ENCODE results near the gene MON2. TPM values are rescaled to one million over a fixed set of nuclear protein-coding genes. Genes with fewer than 3 reads are reported as not detected.

Gene MON2
- total RNA-seq, 5 donors from 2014 or later (not counting 1 experiment from before 2014, with no cell fraction given) = 61.2 to 73.2 (median 66.5) TPM

- H3K4me3 ChIP-seq (ENCODE audit: control insufficient read depth in 1 of 2, extremely low read depth in 1 of 2, low read length in 1 of 2) = no peak overlapping the region
- H3K9me3 Mint-ChIP-seq = no peaks in the 10 kb centered on the region
- no peaks in the 10 kb centered on the region for H3K4me1 Mint-ChIP-seq
- CTCF ChIA-PET = no interaction called here
- POLR2A ChIA-PET = no interaction called here
- no CpG with 5 or more reads among the region's 2 CpGs for WGBS (ENCODE audit: insufficient coverage)
- no peaks in the 10 kb centered on the region for H3K27me3 Mint-ChIP-seq
- DNase-seq = no peak
- peaks cover 0 to 41% of the 10 kb centered on the region in 2 donors for H3K36me3 ChIP-seq (ENCODE audit: control insufficient read depth in 2 of 2, extremely low read depth in 1 of 2, insufficient read depth in 1 of 2, low read length in 1 of 2)
- no peak overlapping the region for H3K4me3 Mint-ChIP-seq
- H3K9me3 ChIP-seq = no peaks in the 10 kb centered on the region
- no peaks in the 10 kb centered on the region for H3K4me1 ChIP-seq (ENCODE audit: control insufficient read depth in 1 of 2, extremely low read depth in 1 of 2, insufficient read depth in 2 of 2, low read length in 2 of 2)
- no peaks in the 10 kb centered on the region for H3K27me3 ChIP-seq (replicated peaks in 1 of 2; ENCODE audit: control insufficient read depth in 2 of 2, extremely low read depth in 1 of 2, insufficient read depth in 2 of 2, low read length in 1 of 2)
- no peak for ATAC-seq (replicated peaks in 1 of 4)
- H3K36me3 Mint-ChIP-seq = peaks cover 44% of the 10 kb centered on the region
- no peak overlapping the region for H3K27ac Mint-ChIP-seq
- H3K27ac ChIP-seq (ENCODE audit: low read length) = no peak overlapping the region
These were observed 66.6 kb downstream of the MON2 start for GRCh38 chr12:62533087-62533754.

- no peak for DNase-seq
- H3K4me1 Mint-ChIP-seq = no peaks in the 10 kb centered on the region
- ATAC-seq (replicated peaks in 1 of 4) = no peak
- CTCF ChIA-PET = no interaction called here
- Histone ChIP-seq H3K4me3 (ENCODE audit: control insufficient read depth in 1 of 2, extremely low read depth in 1 of 2, low read length in 1 of 2) (no peak overlapping the region), H3K4me1 (ENCODE audit: control insufficient read depth in 1 of 2, extremely low read depth in 1 of 2, insufficient read depth in 2 of 2, low read length in 2 of 2) (no peaks in the 10 kb centered on the region), H3K27ac (ENCODE audit: low read length) (no peak overlapping the region), H3K36me3 (ENCODE audit: control insufficient read depth in 2 of 2, extremely low read depth in 1 of 2, insufficient read depth in 1 of 2, low read length in 1 of 2) (peaks cover 0 to 44% of the 10 kb centered on the region in 2 donors), H3K27me3 (replicated peaks in 1 of 2; ENCODE audit: control insufficient read depth in 2 of 2, extremely low read depth in 1 of 2, insufficient read depth in 2 of 2, low read length in 1 of 2) (no peaks in the 10 kb centered on the region), H3K9me3 (no peaks in the 10 kb centered on the region)
- H3K36me3 Mint-ChIP-seq = peaks cover 43% of the 10 kb centered on the region
- H3K4me3 Mint-ChIP-seq = no peak overlapping the region
- H3K27ac Mint-ChIP-seq = no peak overlapping the region
- no peaks in the 10 kb centered on the region for H3K27me3 Mint-ChIP-seq
- no peaks in the 10 kb centered on the region for H3K9me3 Mint-ChIP-seq
- no CpG with 5 or more reads among the region's 2 CpGs for WGBS (ENCODE audit: insufficient coverage)
- POLR2A ChIA-PET = no interaction called here
These were observed 67.1 kb downstream of the MON2 start for GRCh38 chr12:62533755-62534107.

- Histone ChIP-seq H3K36me3 (ENCODE audit: control insufficient read depth in 2 of 2, extremely low read depth in 1 of 2, insufficient read depth in 1 of 2, low read length in 1 of 2) (peaks cover 0 to 49% of the 10 kb centered on the region in 2 donors), H3K4me3 (ENCODE audit: control insufficient read depth in 1 of 2, extremely low read depth in 1 of 2, low read length in 1 of 2) (no peak overlapping the region), H3K9me3 (no peaks in the 10 kb centered on the region), H3K27ac (ENCODE audit: low read length) (no peak overlapping the region), H3K4me1 (ENCODE audit: control insufficient read depth in 1 of 2, extremely low read depth in 1 of 2, insufficient read depth in 2 of 2, low read length in 2 of 2) (no peaks in the 10 kb centered on the region), H3K27me3 (replicated peaks in 1 of 2; ENCODE audit: control insufficient read depth in 2 of 2, extremely low read depth in 1 of 2, insufficient read depth in 2 of 2, low read length in 1 of 2) (no peaks in the 10 kb centered on the region)
- Mint-ChIP-seq H3K4me3 (no peak overlapping the region), H3K27ac (peak overlapping the region in 1 of 2 donors; percentile 6), H3K9me3 (no peaks in the 10 kb centered on the region), H3K36me3 (peaks cover 35% of the 10 kb centered on the region), H3K4me1 (no peaks in the 10 kb centered on the region), H3K27me3 (no peaks in the 10 kb centered on the region)
- no CpG with 5 or more reads among the region's 4 CpGs for WGBS (ENCODE audit: insufficient coverage)
- CTCF ChIA-PET = no interaction called here
- POLR2A ChIA-PET = no interaction called here
- ATAC-seq (replicated peaks in 1 of 4) = no peak
- DNase-seq = no peak
These were observed 69.9 kb downstream of the MON2 start for GRCh38 chr12:62536546-62536945.

- ATAC-seq (replicated peaks in 1 of 4) = no peak
- H3K36me3 ChIP-seq (ENCODE audit: control insufficient read depth in 2 of 2, extremely low read depth in 1 of 2, insufficient read depth in 1 of 2, low read length in 1 of 2) = peaks cover 0 to 46% of the 10 kb centered on the region in 2 donors
- H3K9me3 Mint-ChIP-seq = no peaks in the 10 kb centered on the region
- no peak overlapping the region for H3K27ac Mint-ChIP-seq
- WGBS (ENCODE audit: insufficient coverage) = no CpG with 5 or more reads among the region's 2 CpGs
- no peak overlapping the region for H3K4me3 ChIP-seq (ENCODE audit: control insufficient read depth in 1 of 2, extremely low read depth in 1 of 2, low read length in 1 of 2)
- peaks cover 37% of the 10 kb centered on the region for H3K36me3 Mint-ChIP-seq
- H3K4me1 ChIP-seq (ENCODE audit: control insufficient read depth in 1 of 2, extremely low read depth in 1 of 2, insufficient read depth in 2 of 2, low read length in 2 of 2) = no peaks in the 10 kb centered on the region
- DNase-seq = no peak
- no peak overlapping the region for H3K27ac ChIP-seq (ENCODE audit: low read length)
- no peaks in the 10 kb centered on the region for H3K9me3 ChIP-seq
- H3K4me1 Mint-ChIP-seq = no peaks in the 10 kb centered on the region
- no peak overlapping the region for H3K4me3 Mint-ChIP-seq
- ChIA-PET CTCF (interaction anchor here in 1 of 2 donors (1.0 to 1.2 kb wide), 2 partner anchors 257 to 259 kb away, joined by 3 to 4 read pairs; no protein-coding TSS in a partner anchor), POLR2A (no interaction called here)
- H3K27me3 ChIP-seq (replicated peaks in 1 of 2; ENCODE audit: control insufficient read depth in 2 of 2, extremely low read depth in 1 of 2, insufficient read depth in 2 of 2, low read length in 1 of 2) = no peaks in the 10 kb centered on the region
- no peaks in the 10 kb centered on the region for H3K27me3 Mint-ChIP-seq
These were observed 70.9 kb downstream of the MON2 start for GRCh38 chr12:62537551-62537950.

GRCh38 chr12:62540354-62540753 is 73.7 kb downstream of the MON2 start:
- Histone ChIP-seq H3K4me3 (ENCODE audit: control insufficient read depth in 1 of 2, extremely low read depth in 1 of 2, low read length in 1 of 2) (no peak overlapping the region), H3K36me3 (ENCODE audit: control insufficient read depth in 2 of 2, extremely low read depth in 1 of 2, insufficient read depth in 1 of 2, low read length in 1 of 2) (peaks cover 0 to 51% of the 10 kb centered on the region in 2 donors), H3K27ac (ENCODE audit: low read length) (no peak overlapping the region), H3K9me3 (no peaks in the 10 kb centered on the region), H3K4me1 (ENCODE audit: control insufficient read depth in 1 of 2, extremely low read depth in 1 of 2, insufficient read depth in 2 of 2, low read length in 2 of 2) (no peaks in the 10 kb centered on the region), H3K27me3 (replicated peaks in 1 of 2; ENCODE audit: control insufficient read depth in 2 of 2, extremely low read depth in 1 of 2, insufficient read depth in 2 of 2, low read length in 1 of 2) (no peaks in the 10 kb centered on the region)
- Mint-ChIP-seq H3K9me3 (no peaks in the 10 kb centered on the region), H3K4me1 (no peaks in the 10 kb centered on the region), H3K4me3 (no peak overlapping the region), H3K27me3 (no peaks in the 10 kb centered on the region), H3K27ac (no peak overlapping the region), H3K36me3 (peaks cover 40% of the 10 kb centered on the region)
- ATAC-seq (replicated peaks in 1 of 4) = no peak
- ChIA-PET CTCF (no interaction called here), POLR2A (no interaction called here)
- 100% methylated on average over 1 of the region's 2 CpGs for WGBS (ENCODE audit: insufficient coverage)
- DNase-seq = no peak

- CTCF ChIA-PET = interaction anchor here (0.6 to 0.7 kb wide), 2 partner anchors 21 to 41 kb away, joined by 3 read pairs; no protein-coding TSS in a partner anchor
- peaks cover 43% of the 10 kb centered on the region for H3K36me3 Mint-ChIP-seq
These were observed 76.2 kb downstream of the MON2 start for GRCh38 chr12:62542814-62543213.

More at GRCh38 chr12:62542814-62543213, 76.2 kb downstream of the MON2 start:
- Mint-ChIP-seq H3K9me3 (no peaks in the 10 kb centered on the region), H3K4me3 (no peak overlapping the region), H3K27me3 (no peaks in the 10 kb centered on the region), H3K4me1 (no peaks in the 10 kb centered on the region), H3K27ac (no peak overlapping the region)
- Histone ChIP-seq H3K9me3 (no peaks in the 10 kb centered on the region), H3K27ac (ENCODE audit: low read length) (no peak overlapping the region), H3K36me3 (ENCODE audit: control insufficient read depth in 2 of 2, extremely low read depth in 1 of 2, insufficient read depth in 1 of 2, low read length in 1 of 2) (peaks cover 0 to 51% of the 10 kb centered on the region in 2 donors), H3K27me3 (replicated peaks in 1 of 2; ENCODE audit: control insufficient read depth in 2 of 2, extremely low read depth in 1 of 2, insufficient read depth in 2 of 2, low read length in 1 of 2) (no peaks in the 10 kb centered on the region), H3K4me1 (ENCODE audit: control insufficient read depth in 1 of 2, extremely low read depth in 1 of 2, insufficient read depth in 2 of 2, low read length in 2 of 2) (no peaks in the 10 kb centered on the region), H3K4me3 (ENCODE audit: control insufficient read depth in 1 of 2, extremely low read depth in 1 of 2, low read length in 1 of 2) (no peak overlapping the region)
- POLR2A ChIA-PET = no interaction called here
- no peak for ATAC-seq (replicated peaks in 1 of 4)
- no CpG with 5 or more reads among the region's 1 CpG for WGBS (ENCODE audit: insufficient coverage)
- DNase-seq = no peak
